ENCODE measurements around the gene NABP1.
A peak's percentile ranks its signal among the peaks of the same experiment; 100 is the strongest.

NABP1 gene

DNA sequence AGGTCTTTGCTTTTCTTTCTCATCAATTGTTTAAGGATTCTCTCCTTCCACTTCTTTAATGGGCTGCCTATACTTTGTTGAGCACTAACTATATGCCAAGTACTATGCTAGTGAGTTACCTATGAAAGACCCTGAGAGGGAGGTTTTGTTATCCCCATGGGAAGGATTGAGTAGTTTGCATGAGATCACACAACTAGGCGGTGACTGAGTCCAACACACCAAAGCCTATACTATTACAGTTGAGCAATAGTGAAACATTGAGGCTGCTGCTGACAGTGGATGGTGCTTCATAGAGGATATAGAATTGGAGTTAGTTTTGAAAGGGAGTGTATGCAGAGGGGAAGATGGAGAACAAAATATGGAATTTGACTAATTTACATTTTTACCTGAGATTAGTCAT, 15.8 kb downstream of the NABP1 start:
- ChIA-PET CTCF (interaction anchor here (3.1 kb wide), 1 partner anchor 128 kb away, joined by 35 read pairs; no protein-coding TSS in a partner anchor), POLR2A (no interaction called here)
- H3K4me3 ChIP-seq (ENCODE audit: low read depth, low read length), result no peak overlapping the region
- TF ChIP-seq CTCF (IDR thresholded peaks at IDR 0.05; ENCODE audit: insufficient read depth, low read length, missing control alignments), result no peak
- no peak for DNase-seq (ENCODE audit: low read depth, low spot score)

DNA sequence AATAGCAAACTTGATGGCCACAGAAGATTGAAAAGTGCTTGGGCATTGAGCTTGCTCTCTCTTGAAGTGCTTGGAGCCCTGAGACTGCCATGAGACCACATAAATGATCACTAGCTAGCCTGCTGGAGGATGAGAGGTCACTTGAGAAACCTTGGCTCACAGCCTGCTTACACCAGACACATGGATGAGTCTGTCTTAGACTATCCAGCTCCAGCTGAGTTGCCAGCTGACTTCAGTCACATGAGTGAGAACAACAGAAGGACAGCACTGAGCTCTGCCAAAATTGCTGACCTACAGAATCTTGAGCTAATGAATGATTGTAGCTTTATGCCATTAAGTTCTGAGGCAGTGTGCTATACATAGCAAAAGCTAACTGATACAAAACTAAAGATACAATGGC, 18.1 kb downstream of the NABP1 start:
- CTCF ChIA-PET, result interaction anchor here (0.9 to 4.2 kb wide), 9 partner anchors 10 to 466 kb away, joined by 3 to 44 read pairs (median 5); no protein-coding TSS in a partner anchor
- H3K4me3 ChIP-seq (ENCODE audit: low read depth, low read length), result no peak overlapping the region
- POLR2A ChIA-PET, result interaction anchor here (0.6 to 1.6 kb wide), 5 partner anchors 16 to 130 kb away, joined by 3 to 5 read pairs (median 4); partner anchors contain the start of gene NABP1
- DNase-seq (ENCODE audit: low read depth, low spot score), result peak; percentile 74
- no peak for TF ChIP-seq CTCF (IDR thresholded peaks at IDR 0.05; ENCODE audit: insufficient read depth, low read length, missing control alignments)

DNA sequence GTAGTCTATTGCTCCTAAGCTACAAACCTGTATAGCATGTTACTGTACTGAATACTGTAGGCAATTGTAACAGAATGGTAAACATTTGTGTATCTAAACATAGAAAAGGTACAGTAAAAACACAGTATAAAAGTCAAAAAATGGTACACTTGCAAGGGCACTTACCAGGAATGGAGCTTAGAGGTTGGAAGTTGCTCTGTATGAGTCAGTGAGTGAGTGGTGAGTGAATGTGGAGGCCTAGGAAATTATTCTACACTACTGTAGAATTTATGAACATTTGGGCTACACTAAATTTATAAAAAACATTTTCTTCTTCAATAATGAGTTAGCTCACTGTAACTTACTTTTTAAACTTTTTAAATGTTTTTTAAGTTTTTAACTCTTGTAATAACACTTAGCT, 19.0 kb downstream of the NABP1 start:
- ChIA-PET CTCF (interaction anchor here (0.9 to 4.2 kb wide), 11 partner anchors 11 to 465 kb away, joined by 3 to 44 read pairs (median 5); no protein-coding TSS in a partner anchor), POLR2A (interaction anchor here (0.6 to 1.6 kb wide), 4 partner anchors 19 to 131 kb away, joined by 3 to 5 read pairs (median 4); partner anchors contain the start of gene NABP1)
- no peak overlapping the region for H3K4me3 ChIP-seq (ENCODE audit: low read depth, low read length)
- DNase-seq (ENCODE audit: low read depth, low spot score), result no peak
- no peak for TF ChIP-seq CTCF (IDR thresholded peaks at IDR 0.05; ENCODE audit: insufficient read depth, low read length, missing control alignments)

DNA sequence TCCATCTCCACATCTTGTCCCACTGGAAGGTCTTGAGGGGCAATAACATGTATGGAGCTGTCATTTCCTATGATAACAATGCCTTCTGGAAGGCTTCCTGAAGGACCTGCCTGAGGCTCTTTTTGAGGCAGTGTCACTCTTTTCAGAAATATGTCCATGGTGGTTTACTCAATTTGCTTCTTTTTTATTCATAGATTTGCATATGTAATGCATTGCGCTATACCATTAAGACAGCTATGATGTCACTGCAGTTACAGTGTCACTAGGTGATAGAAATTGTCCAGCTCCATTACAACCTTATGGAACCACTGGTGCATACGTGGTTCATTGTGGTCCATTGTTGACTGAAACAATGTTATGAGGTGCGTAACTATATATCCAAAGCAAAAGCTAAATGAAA, 19.9 kb downstream of the NABP1 start:
- DNase-seq (ENCODE audit: low read depth, low spot score), result no peak
- TF ChIP-seq CTCF (IDR thresholded peaks at IDR 0.05; ENCODE audit: insufficient read depth, low read length, missing control alignments), result no peak
- CTCF ChIA-PET, result interaction anchor here (0.7 to 4.2 kb wide), 8 partner anchors 9 to 464 kb away, joined by 3 to 44 read pairs (median 3); no protein-coding TSS in a partner anchor
- POLR2A ChIA-PET, result interaction anchor here (0.6 kb wide), 2 partner anchors 20 to 122 kb away, joined by 3 read pairs; partner anchors contain the start of gene NABP1
- H3K4me3 ChIP-seq (ENCODE audit: low read depth, low read length), result no peak overlapping the region

DNA sequence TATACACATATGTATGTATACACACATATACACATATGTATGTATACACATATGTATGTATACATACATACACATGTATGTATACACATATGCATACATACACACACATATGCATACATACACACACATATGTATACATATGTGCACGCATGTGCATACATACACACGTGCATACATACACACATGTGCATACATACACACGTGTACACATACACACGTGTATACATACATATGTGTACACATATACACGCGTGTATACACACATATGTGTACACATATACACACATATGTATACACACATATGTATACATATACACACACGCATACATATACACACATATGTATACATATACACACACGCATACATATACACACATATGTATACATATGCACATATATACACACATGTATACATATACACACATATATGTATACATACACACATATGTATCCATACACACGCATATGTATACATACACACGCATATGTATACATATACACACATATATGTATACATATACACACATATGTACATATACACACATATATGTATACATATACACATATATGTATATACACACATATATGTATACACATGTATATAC, 21.5 kb downstream of the NABP1 start:
- H3K4me3 ChIP-seq (ENCODE audit: low read depth, low read length), result no peak overlapping the region
- DNase-seq (ENCODE audit: low read depth, low spot score), result no peak
- CTCF ChIA-PET, result interaction anchor here (0.6 to 1.3 kb wide), 2 partner anchors 7 to 8 kb away, joined by 3 read pairs; no protein-coding TSS in a partner anchor
- POLR2A ChIA-PET, result no interaction called here
- no peak for TF ChIP-seq CTCF (IDR thresholded peaks at IDR 0.05; ENCODE audit: insufficient read depth, low read length, missing control alignments)

DNA sequence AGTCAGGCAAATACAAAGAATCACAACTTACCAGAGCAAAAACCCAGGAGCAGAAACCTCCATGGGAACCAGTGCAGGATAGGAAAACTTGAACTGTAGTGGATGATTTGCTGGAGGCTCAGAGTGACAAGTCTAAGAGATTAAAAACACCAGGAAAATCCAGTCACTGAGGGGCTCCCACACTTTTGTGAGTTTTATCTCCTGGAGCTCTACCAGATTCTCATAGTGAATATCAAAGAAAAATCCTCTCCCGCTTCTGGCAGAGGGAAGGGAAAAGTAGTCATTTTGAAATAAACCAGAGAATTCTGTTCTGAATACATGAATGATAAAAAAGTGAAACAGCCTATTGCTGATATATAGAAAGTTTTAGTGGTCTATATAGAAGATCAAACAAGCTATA, 23.1 kb downstream of the NABP1 start:
- no peak overlapping the region for H3K4me3 ChIP-seq (ENCODE audit: low read depth, low read length)
- DNase-seq (ENCODE audit: low read depth, low spot score), result no peak
- POLR2A ChIA-PET, result interaction anchor here (0.7 kb wide), 1 partner anchor 161 kb away, joined by 3 read pairs; no protein-coding TSS in a partner anchor
- TF ChIP-seq CTCF (IDR thresholded peaks at IDR 0.05; ENCODE audit: insufficient read depth, low read length, missing control alignments), result no peak
- CTCF ChIA-PET, result interaction anchor here (0.6 to 2.4 kb wide), 4 partner anchors 35 to 717 kb away, joined by 3 to 12 read pairs (median 4); no protein-coding TSS in a partner anchor
